Measurements from ENCODE around the gene TNFRSF4.

TNFRSF4 gene

GRCh38 chr1:1162597-1163537, 51.1 kb downstream of the TNFRSF4 start:
- no peak overlapping the region for H3K4me3 ChIP-seq (ENCODE audit: low read depth, low read length)
- no peaks in the 10 kb centered on the region for H3K9me3 ChIP-seq
- H3K27me3 ChIP-seq, result no peaks in the 10 kb centered on the region
- H3K4me1 ChIP-seq, result 0 out of 2 replicates have a peak, but pooled peaks cover 4% of the 10 kb centered on the region
- H3K36me3 ChIP-seq, result no peaks in the 10 kb centered on the region
- DNase-seq, result no peak
- TF ChIP-seq, protein P1, sequence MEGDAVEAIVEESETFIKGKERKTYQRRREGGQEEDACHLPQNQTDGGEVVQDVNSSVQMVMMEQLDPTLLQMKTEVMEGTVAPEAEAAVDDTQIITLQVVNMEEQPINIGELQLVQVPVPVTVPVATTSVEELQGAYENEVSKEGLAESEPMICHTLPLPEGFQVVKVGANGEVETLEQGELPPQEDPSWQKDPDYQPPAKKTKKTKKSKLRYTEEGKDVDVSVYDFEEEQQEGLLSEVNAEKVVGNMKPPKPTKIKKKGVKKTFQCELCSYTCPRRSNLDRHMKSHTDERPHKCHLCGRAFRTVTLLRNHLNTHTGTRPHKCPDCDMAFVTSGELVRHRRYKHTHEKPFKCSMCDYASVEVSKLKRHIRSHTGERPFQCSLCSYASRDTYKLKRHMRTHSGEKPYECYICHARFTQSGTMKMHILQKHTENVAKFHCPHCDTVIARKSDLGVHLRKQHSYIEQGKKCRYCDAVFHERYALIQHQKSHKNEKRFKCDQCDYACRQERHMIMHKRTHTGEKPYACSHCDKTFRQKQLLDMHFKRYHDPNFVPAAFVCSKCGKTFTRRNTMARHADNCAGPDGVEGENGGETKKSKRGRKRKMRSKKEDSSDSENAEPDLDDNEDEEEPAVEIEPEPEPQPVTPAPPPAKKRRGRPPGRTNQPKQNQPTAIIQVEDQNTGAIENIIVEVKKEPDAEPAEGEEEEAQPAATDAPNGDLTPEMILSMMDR (IDR thresholded peaks at IDR 0.05; ENCODE audit: low read depth, low read length), result no peak

DNA sequence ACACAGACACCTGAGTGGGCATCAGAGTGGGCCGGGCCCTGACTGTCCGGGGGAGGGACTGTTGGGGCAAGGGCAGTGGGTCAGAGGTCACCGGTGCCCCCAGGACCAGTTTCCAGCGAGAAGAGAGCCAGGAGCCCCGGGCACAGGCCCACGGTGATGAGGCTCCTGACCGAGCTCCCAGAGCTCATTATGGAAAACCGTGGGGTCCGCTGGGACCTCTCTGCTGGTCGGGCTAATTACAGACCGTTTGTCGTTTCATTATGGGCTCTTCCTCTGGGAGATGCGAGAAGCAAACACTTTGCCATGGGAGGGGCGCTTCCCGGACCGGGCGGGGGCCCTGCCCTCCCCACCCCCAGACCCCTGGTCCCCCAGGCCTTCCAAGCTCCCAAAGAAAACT, 52.3 kb downstream of the TNFRSF4 start:
- Histone ChIP-seq H3K9me3 (no peaks in the 10 kb centered on the region), H3K36me3 (no peaks in the 10 kb centered on the region), H3K27me3 (no peaks in the 10 kb centered on the region), H3K4me1 (0 out of 2 replicates have a peak, but pooled peaks cover 4% of the 10 kb centered on the region), H3K4me3 (ENCODE audit: low read depth, low read length) (no peak overlapping the region)
- TF ChIP-seq, protein P1 (IDR thresholded peaks at IDR 0.05; ENCODE audit: low read depth, low read length), result no peak
- no peak for DNase-seq
